GM23338 (cell line): ENCODE measurements around the gene SMARCC2. TPM values are rescaled to one million over a fixed set of nuclear protein-coding genes. Genes with fewer than 3 reads are reported as not detected.

Experiments
- ATAC-seq: fragments of 200-7000 bp; cut with Tn5 transposase; 3 replicates; pipeline ENCODE4 v1.9.1; 2020
- DNase-seq: peaks from one replicate; pipeline ENCODE4 v3.0.0-alpha.2; 2015; ENCODE audit warnings: low spot score
- H2AFZ ChIP-seq: fragments of 200-600 bp; sonication (generic); 2 replicates; pipeline ENCODE4 v1.8.0; 2016; ENCODE audit warnings: antibody characterized with exemption, mild to moderate bottlenecking, moderate library complexity
- H3F3A ChIP-seq: fragments of 200-600 bp; sonication (generic); replicated peaks from 2 replicates; pipeline ENCODE4 v1.8.0; 2017; ENCODE audit warnings: antibody characterized with exemption, mixed run types, low read depth
- H3K27ac ChIP-seq: fragments of 200-600 bp; sonication (generic); 2 replicates; pipeline ENCODE4 v1.6.1; 2016; ENCODE audit warnings: low read depth
- H3K27me3 ChIP-seq: fragments of 200-600 bp; sonication (generic); 2 replicates; pipeline ENCODE4 v1.8.0; 2016; ENCODE audit warnings: mild to moderate bottlenecking, mixed run types, moderate library complexity; ENCODE audit not compliant: insufficient read depth
- H3K36me3 ChIP-seq: fragments of 200-600 bp; sonication (generic); 2 replicates; pipeline ENCODE4 v1.8.0; 2016; ENCODE audit warnings: mild to moderate bottlenecking; ENCODE audit not compliant: insufficient read depth
- H3K4me1 ChIP-seq: fragments of 200-600 bp; sonication (generic); 2 replicates; pipeline ENCODE4 v1.8.0; 2016; ENCODE audit warnings: mild to moderate bottlenecking, moderate library complexity; ENCODE audit not compliant: insufficient read depth
- H3K4me2 ChIP-seq: fragments of 200-600 bp; sonication (generic); 2 replicates; pipeline ENCODE4 v1.7.1; 2017; ENCODE audit warnings: mixed run types
- H3K4me3 ChIP-seq: fragments of 200-600 bp; sonication (generic); 2 replicates; pipeline ENCODE4 v1.6.1; 2016; ENCODE audit warnings: mixed run types
- H3K79me2 ChIP-seq: fragments of 200-600 bp; sonication (generic); replicated peaks from 2 replicates; pipeline ENCODE4 v1.8.0; 2017; ENCODE audit warnings: mild to moderate bottlenecking; ENCODE audit not compliant: insufficient read depth
- H3K9me2 ChIP-seq: fragments of 200-600 bp; sonication (generic); 2 replicates; pipeline ENCODE4 v1.8.0; 2017; ENCODE audit not compliant: insufficient read depth
- H4K20me1 ChIP-seq: fragments of 200-600 bp; sonication (generic); replicated peaks from 2 replicates; pipeline ENCODE4 v1.8.0; 2017; ENCODE audit warnings: mild to moderate bottlenecking; ENCODE audit not compliant: insufficient read depth
- H3K27ac Mint-ChIP-seq: 2 replicates; pipeline ENCODE4 v1.8.0; 2020; ENCODE audit warnings: inconsistent platforms, mild to moderate bottlenecking, moderate library complexity, mixed read lengths
- H3K27me3 Mint-ChIP-seq: 3 replicates; pipeline ENCODE4 v1.8.0; 2022; ENCODE audit warnings: low read depth, mild to moderate bottlenecking, moderate library complexity, mixed read lengths, inconsistent platforms; ENCODE audit not compliant: insufficient read depth, poor library complexity
- H3K36me3 Mint-ChIP-seq: 3 replicates; pipeline ENCODE4 v1.8.0; 2021; ENCODE audit warnings: low read depth, mild to moderate bottlenecking, inconsistent platforms, moderate library complexity, mixed read lengths
- H3K4me1 Mint-ChIP-seq: 3 replicates; pipeline ENCODE4 v1.8.0; 2020; ENCODE audit warnings: mild to moderate bottlenecking, inconsistent platforms, mixed read lengths
- H3K4me3 Mint-ChIP-seq: 3 replicates; pipeline ENCODE4 v1.8.0; 2021; ENCODE audit warnings: moderate library complexity, mild to moderate bottlenecking, inconsistent platforms, mixed read lengths
- H3K9me3 Mint-ChIP-seq: 3 replicates; pipeline ENCODE4 v1.8.0; 2020; ENCODE audit warnings: moderate library complexity, mild to moderate bottlenecking, inconsistent platforms, mixed read lengths
- CREB1 ChIP-seq: fragments of 250-450 bp; sonication (Bioruptor Pico); IDR thresholded peaks from 2 replicates; pipeline ENCODE4 v1.5.0; 2020; ENCODE audit warnings: low read depth, mild to moderate bottlenecking, moderate library complexity
- EZH2phosphoT487 ChIP-seq: fragments of 200-600 bp; sonication (generic); IDR thresholded peaks from one replicate; pipeline ENCODE4 v1.8.1; 2018; ENCODE audit warnings: antibody characterized with exemption; ENCODE audit not compliant: unreplicated experiment
- JUNB ChIP-seq: IDR thresholded peaks from one replicate; pipeline ENCODE4 v1.6.1; 2016; ENCODE audit warnings: antibody characterized with exemption; ENCODE audit not compliant: unreplicated experiment
- NANOG ChIP-seq: IDR thresholded peaks from 2 replicates; pipeline ENCODE4 v1.6.1; 2016; ENCODE audit warnings: antibody characterized with exemption, borderline replicate concordance
- POLR2AphosphoS5 ChIP-seq: IDR thresholded peaks from 2 replicates; pipeline ENCODE4 v1.6.1; 2016; ENCODE audit warnings: antibody characterized with exemption, low read depth
- ZNF114 ChIP-seq: fragments of 250-450 bp; sonication (Bioruptor Pico); IDR thresholded peaks from 2 replicates; pipeline ENCODE4 v1.5.0; 2020; ENCODE audit warnings: mild to moderate bottlenecking, moderate library complexity
- ZNF331 ChIP-seq: fragments of 250-450 bp; sonication (Bioruptor Pico); IDR thresholded peaks from 2 replicates; pipeline ENCODE4 v1.5.0; 2020; ENCODE audit warnings: low read depth, mild to moderate bottlenecking, moderate library complexity
- polyA plus RNA-seq: library from polyadenylated mRNA; unstranded; fragments of >200 nt; fragmentation: Nextera tagmentation; extraction: Ambion mirVana; gene quantifications from 2 replicates; pipeline ENCODE4 v1.2.1, GENCODE V29; 2016
- total RNA-seq: library from RNA; depleted of rRNA; stranded (reverse); fragments of >200 nt; shearing (Covaris generic); gene quantifications from 2 replicates; pipeline ENCODE4 v1.2.3, GENCODE V29; 2014
- TF ChIP-seq, protein P1 (sequence below): IDR thresholded peaks from 2 replicates; pipeline ENCODE4 v1.6.1; 2016; ENCODE audit warnings: antibody characterized with exemption
- TF ChIP-seq, protein P2 (sequence below), 2 experiments: fragments of 200-600 bp in 1 of 2; sonication (generic) in 1 of 2; conservative IDR thresholded peaks; 2 replicates each; pipeline versions ENCODE4 v1.5.1 to v1.6.1; 2016 to 2017; ENCODE audit warnings: antibody characterized with exemption in 2 of 2, low read depth in 2 of 2, mild to moderate bottlenecking in 2 of 2, moderate library complexity in 1 of 2
- TF ChIP-seq, protein P3 (sequence below): IDR thresholded peaks from one replicate; pipeline ENCODE4 v1.6.1; 2018; ENCODE audit warnings: antibody characterized with exemption; ENCODE audit not compliant: unreplicated experiment

The SMARCC2 gene
- total and polyA plus RNA-seq, 2 experiments from 2014 or later: 40.4 to 68.3 TPM

DNA sequence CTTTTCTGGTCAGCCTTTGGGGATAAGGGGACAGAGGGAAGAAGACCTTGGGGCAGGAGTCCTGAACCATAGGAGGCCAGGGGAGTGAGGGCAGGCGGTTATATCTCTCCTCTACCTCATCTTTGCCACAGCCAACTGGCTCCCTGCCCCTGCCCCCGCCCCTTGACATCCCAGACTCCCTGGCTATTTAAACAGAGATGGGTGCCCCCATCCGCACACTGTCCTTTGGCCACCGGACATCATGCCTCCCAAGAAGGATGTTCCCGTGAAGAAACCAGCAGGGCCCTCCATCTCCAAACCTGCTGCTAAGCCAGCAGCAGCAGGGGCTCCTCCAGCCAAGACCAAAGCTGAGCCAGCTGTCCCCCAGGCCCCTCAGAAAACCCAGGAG, 35.6 kb downstream of the SMARCC2 start:
- H3K9me3 Mint-ChIP-seq: no peaks in the 10 kb centered on the region; the same call in 1 of the 3 replicates
- no peak overlapping the region for H3K27ac Mint-ChIP-seq

More for the DNA sequence above, 35.6 kb downstream of the SMARCC2 start:
- TF ChIP-seq, protein P1, sequence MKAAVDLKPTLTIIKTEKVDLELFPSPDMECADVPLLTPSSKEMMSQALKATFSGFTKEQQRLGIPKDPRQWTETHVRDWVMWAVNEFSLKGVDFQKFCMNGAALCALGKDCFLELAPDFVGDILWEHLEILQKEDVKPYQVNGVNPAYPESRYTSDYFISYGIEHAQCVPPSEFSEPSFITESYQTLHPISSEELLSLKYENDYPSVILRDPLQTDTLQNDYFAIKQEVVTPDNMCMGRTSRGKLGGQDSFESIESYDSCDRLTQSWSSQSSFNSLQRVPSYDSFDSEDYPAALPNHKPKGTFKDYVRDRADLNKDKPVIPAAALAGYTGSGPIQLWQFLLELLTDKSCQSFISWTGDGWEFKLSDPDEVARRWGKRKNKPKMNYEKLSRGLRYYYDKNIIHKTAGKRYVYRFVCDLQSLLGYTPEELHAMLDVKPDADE: no peak
- TF ChIP-seq, protein P2, sequence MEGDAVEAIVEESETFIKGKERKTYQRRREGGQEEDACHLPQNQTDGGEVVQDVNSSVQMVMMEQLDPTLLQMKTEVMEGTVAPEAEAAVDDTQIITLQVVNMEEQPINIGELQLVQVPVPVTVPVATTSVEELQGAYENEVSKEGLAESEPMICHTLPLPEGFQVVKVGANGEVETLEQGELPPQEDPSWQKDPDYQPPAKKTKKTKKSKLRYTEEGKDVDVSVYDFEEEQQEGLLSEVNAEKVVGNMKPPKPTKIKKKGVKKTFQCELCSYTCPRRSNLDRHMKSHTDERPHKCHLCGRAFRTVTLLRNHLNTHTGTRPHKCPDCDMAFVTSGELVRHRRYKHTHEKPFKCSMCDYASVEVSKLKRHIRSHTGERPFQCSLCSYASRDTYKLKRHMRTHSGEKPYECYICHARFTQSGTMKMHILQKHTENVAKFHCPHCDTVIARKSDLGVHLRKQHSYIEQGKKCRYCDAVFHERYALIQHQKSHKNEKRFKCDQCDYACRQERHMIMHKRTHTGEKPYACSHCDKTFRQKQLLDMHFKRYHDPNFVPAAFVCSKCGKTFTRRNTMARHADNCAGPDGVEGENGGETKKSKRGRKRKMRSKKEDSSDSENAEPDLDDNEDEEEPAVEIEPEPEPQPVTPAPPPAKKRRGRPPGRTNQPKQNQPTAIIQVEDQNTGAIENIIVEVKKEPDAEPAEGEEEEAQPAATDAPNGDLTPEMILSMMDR (conservative IDR thresholded peaks at IDR 0.05; ENCODE audit: low read depth in 2 of 2): no peak
- TF ChIP-seq ZNF114: no peak
- TF ChIP-seq CREB1 (CRISPR knock-in tag): no peak
- no peak for TF ChIP-seq ZNF331
- TF ChIP-seq EZH2phosphoT487: no peak
- TF ChIP-seq NANOG: no peak
- no peak for TF ChIP-seq POLR2AphosphoS5
- TF ChIP-seq, protein P3, sequence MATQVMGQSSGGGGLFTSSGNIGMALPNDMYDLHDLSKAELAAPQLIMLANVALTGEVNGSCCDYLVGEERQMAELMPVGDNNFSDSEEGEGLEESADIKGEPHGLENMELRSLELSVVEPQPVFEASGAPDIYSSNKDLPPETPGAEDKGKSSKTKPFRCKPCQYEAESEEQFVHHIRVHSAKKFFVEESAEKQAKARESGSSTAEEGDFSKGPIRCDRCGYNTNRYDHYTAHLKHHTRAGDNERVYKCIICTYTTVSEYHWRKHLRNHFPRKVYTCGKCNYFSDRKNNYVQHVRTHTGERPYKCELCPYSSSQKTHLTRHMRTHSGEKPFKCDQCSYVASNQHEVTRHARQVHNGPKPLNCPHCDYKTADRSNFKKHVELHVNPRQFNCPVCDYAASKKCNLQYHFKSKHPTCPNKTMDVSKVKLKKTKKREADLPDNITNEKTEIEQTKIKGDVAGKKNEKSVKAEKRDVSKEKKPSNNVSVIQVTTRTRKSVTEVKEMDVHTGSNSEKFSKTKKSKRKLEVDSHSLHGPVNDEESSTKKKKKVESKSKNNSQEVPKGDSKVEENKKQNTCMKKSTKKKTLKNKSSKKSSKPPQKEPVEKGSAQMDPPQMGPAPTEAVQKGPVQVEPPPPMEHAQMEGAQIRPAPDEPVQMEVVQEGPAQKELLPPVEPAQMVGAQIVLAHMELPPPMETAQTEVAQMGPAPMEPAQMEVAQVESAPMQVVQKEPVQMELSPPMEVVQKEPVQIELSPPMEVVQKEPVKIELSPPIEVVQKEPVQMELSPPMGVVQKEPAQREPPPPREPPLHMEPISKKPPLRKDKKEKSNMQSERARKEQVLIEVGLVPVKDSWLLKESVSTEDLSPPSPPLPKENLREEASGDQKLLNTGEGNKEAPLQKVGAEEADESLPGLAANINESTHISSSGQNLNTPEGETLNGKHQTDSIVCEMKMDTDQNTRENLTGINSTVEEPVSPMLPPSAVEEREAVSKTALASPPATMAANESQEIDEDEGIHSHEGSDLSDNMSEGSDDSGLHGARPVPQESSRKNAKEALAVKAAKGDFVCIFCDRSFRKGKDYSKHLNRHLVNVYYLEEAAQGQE: no peak
- TF ChIP-seq JUNB: no peak
- no peak for DNase-seq
- no peak overlapping the region for H3K27ac ChIP-seq
- no peaks in the 10 kb centered on the region for H3K9me2 ChIP-seq
- peaks cover 22% of the 10 kb centered on the region for H3K4me1 ChIP-seq
- no peak for ATAC-seq
- Mint-ChIP-seq H3K4me3 (peak overlapping the region; percentile 96), H3K36me3 (peaks cover 28% of the 10 kb centered on the region), H3K27me3 (peaks cover 26% of the 10 kb centered on the region), H3K4me1 (peaks cover 26% of the 10 kb centered on the region)
- H3F3A ChIP-seq: peaks cover 26% of the 10 kb centered on the region
- no peak overlapping the region for H2AFZ ChIP-seq
- H3K4me3 ChIP-seq: peak overlapping the region; percentile 90
- no peaks in the 10 kb centered on the region for H4K20me1 ChIP-seq
- peaks cover 17% of the 10 kb centered on the region for H3K79me2 ChIP-seq
- peak overlapping the region; percentile 89 for H3K4me2 ChIP-seq
- H3K27me3 ChIP-seq: no peaks in the 10 kb centered on the region
- H3K36me3 ChIP-seq: 0 out of 2 replicates have a peak, but pooled peaks cover 2% of the 10 kb centered on the region
